GM18907 (cell line): Measurements from ENCODE around the gene ADAD2.
"Not testable (repeated sequence)": the region's sequence is repeated elsewhere in the genome, so short reads cannot be mapped to it uniquely, and the experiment has no call there.

Experiments used
- ATAC-seq: cut with Tn5 transposase; IDR thresholded peaks from one replicate; pipeline ENCODE4 v1.9.1; 2021; ENCODE audit warnings: mild to moderate bottlenecking, moderate library complexity; ENCODE audit not compliant: unreplicated experiment

ADAD2 gene

GRCh38 chr16:84195201-84196093, 4.5 kb downstream of the ADAD2 start:
- no peak for ATAC-seq

- no peak for ATAC-seq
Measured at GRCh38 chr16:84196101-84196500, 5.1 kb downstream of the ADAD2 start.

- no peak for ATAC-seq
Measured at GRCh38 chr16:84196727-84197394, 5.9 kb downstream of the ADAD2 start.

- no peak for ATAC-seq
Measured at GRCh38 chr16:84197466-84198128, 6.6 kb downstream of the ADAD2 start.

GRCh38 chr16:84198401-84198800, 7.4 kb downstream of the ADAD2 start:
- ATAC-seq = no peak

GRCh38 chr16:84199097-84199496, 8.1 kb downstream of the ADAD2 start:
- no peak for ATAC-seq

- no peak for ATAC-seq
Measured at GRCh38 chr16:84199861-84200260, 8.9 kb downstream of the ADAD2 start.

- not testable (repeated sequence) for ATAC-seq
Measured at GRCh38 chr16:84204551-84204950, 13.6 kb downstream of the ADAD2 start.

- not testable (repeated sequence) for ATAC-seq
Measured at GRCh38 chr16:84205123-84205522, 14.2 kb downstream of the ADAD2 start.

- no peak for ATAC-seq
Measured at GRCh38 chr16:84205976-84206691, 15.2 kb downstream of the ADAD2 start.

GRCh38 chr16:84207251-84207650, 16.3 kb downstream of the ADAD2 start:
- ATAC-seq = no peak

- no peak for ATAC-seq
Measured at GRCh38 chr16:84207879-84208278, 16.9 kb downstream of the ADAD2 start.

GRCh38 chr16:84209989-84210388, 19.0 kb downstream of the ADAD2 start:
- no peak for ATAC-seq

GRCh38 chr16:84212154-84212553, 21.2 kb downstream of the ADAD2 start:
- no peak for ATAC-seq

GRCh38 chr16:84212631-84213030, 21.7 kb downstream of the ADAD2 start:
- ATAC-seq = no peak

GRCh38 chr16:84214451-84215066, 23.6 kb downstream of the ADAD2 start:
- ATAC-seq = no peak

GRCh38 chr16:84215531-84215930, 24.6 kb downstream of the ADAD2 start:
- ATAC-seq = no peak

- ATAC-seq = not testable (repeated sequence)
Measured at GRCh38 chr16:84216144-84216543, 25.2 kb downstream of the ADAD2 start.

- ATAC-seq = no peak
Measured at GRCh38 chr16:84218176-84218823, 27.3 kb downstream of the ADAD2 start.

- ATAC-seq = no peak
Measured at GRCh38 chr16:84218956-84219355, 28.0 kb downstream of the ADAD2 start.
